ENCODE measurements around the gene CYBRD1.
"Not testable (repeated sequence)": the region's sequence is repeated elsewhere in the genome, so short reads cannot be mapped to it uniquely, and the experiment has no call there.

Gene CYBRD1

GRCh38 chr2:171483793-171484192, 38.5 kb upstream of the CYBRD1 start:
- H3K4me3 ChIP-seq (ENCODE audit: low read length): no peak overlapping the region
- TF ChIP-seq CTCF (conservative IDR thresholded peaks at IDR 0.05; ENCODE audit: low read length): no peak
- DNase-seq (ENCODE audit: low read depth): no peak

GRCh38 chr2:171485116-171485515, 37.2 kb upstream of the CYBRD1 start:
- no peak overlapping the region for H3K4me3 ChIP-seq (ENCODE audit: low read length)
- DNase-seq (ENCODE audit: low read depth): no peak
- no peak for TF ChIP-seq CTCF (conservative IDR thresholded peaks at IDR 0.05; ENCODE audit: low read length)

GRCh38 chr2:171487201-171487600, 35.1 kb upstream of the CYBRD1 start:
- TF ChIP-seq CTCF (conservative IDR thresholded peaks at IDR 0.05; ENCODE audit: low read length): no peak
- H3K4me3 ChIP-seq (ENCODE audit: low read length): no peak overlapping the region

GRCh38 chr2:171487803-171488259, 34.4 kb upstream of the CYBRD1 start:
- no peak overlapping the region for H3K4me3 ChIP-seq (ENCODE audit: low read length)
- no peak for DNase-seq (ENCODE audit: low read depth)
- TF ChIP-seq CTCF (conservative IDR thresholded peaks at IDR 0.05; ENCODE audit: low read length): no peak

More at GRCh38 chr2:171487201-171487600, 35.1 kb upstream of the CYBRD1 start:
- DNase-seq (ENCODE audit: low read depth): no peak

GRCh38 chr2:171490577-171490976, 31.7 kb upstream of the CYBRD1 start:
- TF ChIP-seq CTCF (conservative IDR thresholded peaks at IDR 0.05; ENCODE audit: low read length): no peak
- no peak for DNase-seq (ENCODE audit: low read depth)
- H3K4me3 ChIP-seq (ENCODE audit: low read length): no peak overlapping the region

- DNase-seq (ENCODE audit: low read depth): no peak
- H3K4me3 ChIP-seq (ENCODE audit: low read length): no peak overlapping the region
- TF ChIP-seq CTCF (conservative IDR thresholded peaks at IDR 0.05; ENCODE audit: low read length): no peak
These were observed 31.0 kb upstream of the CYBRD1 start for GRCh38 chr2:171491292-171491691.

- DNase-seq (ENCODE audit: low read depth): no peak
- TF ChIP-seq CTCF (conservative IDR thresholded peaks at IDR 0.05; ENCODE audit: low read length): no peak
- no peak overlapping the region for H3K4me3 ChIP-seq (ENCODE audit: low read length)
These were observed 29.6 kb upstream of the CYBRD1 start for GRCh38 chr2:171492664-171493063.

- not testable (repeated sequence) for H3K4me3 ChIP-seq (ENCODE audit: low read length); DNase-seq (ENCODE audit: low read depth)
These were observed 24.6 kb upstream of the CYBRD1 start for GRCh38 chr2:171497664-171498063.
